WI38 (cell line): Measurements from ENCODE around the gene ZNF260.

Experiments
- H3K4me3 ChIP-seq: 2 replicates; pipeline ENCODE4 v1.5.1; 2011; ENCODE audit warnings: low read depth, mild to moderate bottlenecking, control low read depth, low read length
- CTCF ChIP-seq: IDR thresholded peaks from 2 replicates; pipeline ENCODE4 v1.5.1; 2012; ENCODE audit warnings: low read depth, mild to moderate bottlenecking, control low read depth, low read length

The ZNF260 gene

GRCh38 chr19:36489118-36489919 is 38.8 kb downstream of the ZNF260 start, which contains the start of gene ZNF566:
ZNF566 (minus strand) TSS chr19:36489561; CDS start chr19:36476557, 13,004 bp downstream.
- TF ChIP-seq CTCF, result no peak
- peak within 1 kb of the TSS; percentile 73 for H3K4me3 ChIP-seq

- H3K4me3 ChIP-seq, result peak overlapping the region; percentile 73
- TF ChIP-seq CTCF, result no peak
These were observed 39.3 kb downstream of the ZNF260 start for GRCh38 chr19:36488846-36489117.

- H3K4me3 ChIP-seq, result peak overlapping the region; percentile 73
- TF ChIP-seq CTCF, result no peak
These were observed 39.8 kb downstream of the ZNF260 start for GRCh38 chr19:36488118-36488845.

GRCh38 chr19:36483653-36484052 is 44.4 kb downstream of the ZNF260 start:
- no peak overlapping the region for H3K4me3 ChIP-seq
- TF ChIP-seq CTCF, result no peak

- no peak overlapping the region for H3K4me3 ChIP-seq
- TF ChIP-seq CTCF, result no peak
These were observed 45.2 kb downstream of the ZNF260 start for GRCh38 chr19:36482876-36483275.
